ENCODE measurements around the gene ATF6B. TPM values are rescaled to one million over a fixed set of nuclear protein-coding genes. Genes with fewer than 3 reads are reported as not detected.

Gene ATF6B
- total RNA-seq, 1 experiment from 2014 or later: 70.2 TPM

DNA sequence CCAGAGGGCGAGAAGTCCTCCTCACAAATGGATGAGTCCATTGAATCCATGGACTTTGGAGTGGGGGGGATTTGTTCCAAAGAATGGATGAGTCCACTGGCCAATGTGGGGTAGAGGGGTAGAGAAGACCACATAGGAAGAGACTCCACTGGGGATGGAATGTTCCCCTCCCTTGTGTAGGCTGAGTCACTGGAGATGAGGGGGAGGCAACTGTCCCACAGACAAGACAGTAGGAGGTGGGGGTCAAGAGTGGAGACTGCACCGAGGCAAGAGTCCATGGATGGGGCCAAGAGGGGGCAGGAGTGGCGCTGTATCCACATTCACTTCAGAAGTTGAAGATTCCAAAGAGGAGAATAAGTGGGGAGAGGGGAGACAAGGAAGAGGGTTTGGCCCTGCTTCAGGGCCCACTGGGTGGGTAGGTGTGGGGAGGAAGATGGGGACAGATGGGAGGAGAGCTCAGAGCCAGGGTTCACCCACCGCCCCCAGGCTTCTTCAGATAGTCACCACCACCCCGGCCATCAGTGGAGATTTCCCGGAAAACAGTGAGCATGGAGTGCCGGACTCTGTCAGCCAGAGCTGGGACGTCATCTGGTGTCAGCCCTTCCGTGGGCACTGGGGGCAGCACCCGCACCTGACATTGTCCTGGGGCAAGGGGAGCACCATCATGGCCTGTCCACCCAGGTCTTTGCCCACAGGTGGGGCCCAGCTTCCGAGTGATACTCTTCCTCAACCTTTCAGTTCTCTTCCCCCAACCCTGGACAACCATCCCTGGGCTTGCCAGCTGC is 41.0 kb upstream of the ATF6B start:
- Histone ChIP-seq H3K4me1 (ENCODE audit: insufficient read depth, low read length, poor library complexity, severe bottlenecking) (peaks cover 7% of the 10 kb centered on the region), H3K27me3 (replicated peaks; ENCODE audit: insufficient read depth, low read depth, low read length, poor library complexity) (no peaks in the 10 kb centered on the region), H3K9me3 (ENCODE audit: low read depth, low read length, poor library complexity, severe bottlenecking) (no peaks in the 10 kb centered on the region), H3K36me3 (ENCODE audit: insufficient read depth, low read length, poor library complexity, severe bottlenecking) (peaks cover 47% of the 10 kb centered on the region), H3K4me3 (ENCODE audit: low read depth, low read length, poor library complexity, severe bottlenecking) (no peak overlapping the region), H3K27ac (ENCODE audit: low read depth, low read length, poor library complexity, severe bottlenecking) (no peak overlapping the region)
- ChIA-PET CTCF (no interaction called here), POLR2A (ENCODE audit: low non-redundant PET) (no interaction called here)
- no peak for TF ChIP-seq EZH2 (IDR thresholded peaks at IDR 0.05; ENCODE audit: borderline replicate concordance, low read depth, low read length, poor library complexity, severe bottlenecking)
- TF ChIP-seq, protein P1, sequence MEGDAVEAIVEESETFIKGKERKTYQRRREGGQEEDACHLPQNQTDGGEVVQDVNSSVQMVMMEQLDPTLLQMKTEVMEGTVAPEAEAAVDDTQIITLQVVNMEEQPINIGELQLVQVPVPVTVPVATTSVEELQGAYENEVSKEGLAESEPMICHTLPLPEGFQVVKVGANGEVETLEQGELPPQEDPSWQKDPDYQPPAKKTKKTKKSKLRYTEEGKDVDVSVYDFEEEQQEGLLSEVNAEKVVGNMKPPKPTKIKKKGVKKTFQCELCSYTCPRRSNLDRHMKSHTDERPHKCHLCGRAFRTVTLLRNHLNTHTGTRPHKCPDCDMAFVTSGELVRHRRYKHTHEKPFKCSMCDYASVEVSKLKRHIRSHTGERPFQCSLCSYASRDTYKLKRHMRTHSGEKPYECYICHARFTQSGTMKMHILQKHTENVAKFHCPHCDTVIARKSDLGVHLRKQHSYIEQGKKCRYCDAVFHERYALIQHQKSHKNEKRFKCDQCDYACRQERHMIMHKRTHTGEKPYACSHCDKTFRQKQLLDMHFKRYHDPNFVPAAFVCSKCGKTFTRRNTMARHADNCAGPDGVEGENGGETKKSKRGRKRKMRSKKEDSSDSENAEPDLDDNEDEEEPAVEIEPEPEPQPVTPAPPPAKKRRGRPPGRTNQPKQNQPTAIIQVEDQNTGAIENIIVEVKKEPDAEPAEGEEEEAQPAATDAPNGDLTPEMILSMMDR (conservative IDR thresholded peaks at IDR 0.05; ENCODE audit: low read depth, low read length): 0 out of 2 replicates have a peak, but pooled peaks have one; percentile 9
- BruUV-seq (replicated peaks): no TSS peak
- intact Hi-C loops (cut with micrococcal nuclease; ENCODE audit: unreplicated experiment): no loop called here
- no peak for DNase-seq (ENCODE audit: low spot score)

DNA sequence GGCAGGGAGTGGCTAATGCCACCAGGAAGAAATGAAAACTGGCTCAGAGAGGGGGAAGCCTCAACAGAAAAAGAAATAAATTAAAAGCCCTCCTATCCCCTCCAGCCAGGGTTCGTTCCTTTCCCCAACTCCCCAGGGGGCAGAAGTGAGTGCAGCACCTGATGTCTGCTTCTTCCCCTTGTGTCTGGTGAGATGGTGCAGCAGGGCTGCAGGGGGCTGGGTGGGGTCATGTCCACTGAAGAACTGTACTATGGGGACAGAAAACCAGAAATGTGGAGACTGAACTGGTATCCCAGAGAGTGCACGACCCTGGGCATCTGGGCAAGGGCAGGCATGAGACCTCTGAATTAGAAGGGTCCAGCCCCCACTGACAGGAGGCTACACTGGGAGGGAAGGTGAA is 40.3 kb upstream of the ATF6B start:
- intact Hi-C loops (cut with micrococcal nuclease; ENCODE audit: unreplicated experiment): no loop called here
- POLR2A ChIA-PET (ENCODE audit: low non-redundant PET): no interaction called here
- Histone ChIP-seq H3K9me3 (ENCODE audit: low read depth, low read length, poor library complexity, severe bottlenecking) (no peaks in the 10 kb centered on the region), H3K4me1 (ENCODE audit: insufficient read depth, low read length, poor library complexity, severe bottlenecking) (peaks cover 14% of the 10 kb centered on the region), H3K27me3 (replicated peaks; ENCODE audit: insufficient read depth, low read depth, low read length, poor library complexity) (no peaks in the 10 kb centered on the region), H3K27ac (ENCODE audit: low read depth, low read length, poor library complexity, severe bottlenecking) (peak overlapping the region; percentile 16), H3K36me3 (ENCODE audit: insufficient read depth, low read length, poor library complexity, severe bottlenecking) (peaks cover 47% of the 10 kb centered on the region), H3K4me3 (ENCODE audit: low read depth, low read length, poor library complexity, severe bottlenecking) (no peak overlapping the region)
- DNase-seq (ENCODE audit: low spot score): no peak
- CTCF ChIA-PET: no interaction called here
- BruUV-seq (replicated peaks): TSS peak; percentile 77
- TF ChIP-seq, protein P1 (conservative IDR thresholded peaks at IDR 0.05; ENCODE audit: low read depth, low read length): no peak
- no peak for TF ChIP-seq EZH2 (IDR thresholded peaks at IDR 0.05; ENCODE audit: borderline replicate concordance, low read depth, low read length, poor library complexity, severe bottlenecking)

DNA sequence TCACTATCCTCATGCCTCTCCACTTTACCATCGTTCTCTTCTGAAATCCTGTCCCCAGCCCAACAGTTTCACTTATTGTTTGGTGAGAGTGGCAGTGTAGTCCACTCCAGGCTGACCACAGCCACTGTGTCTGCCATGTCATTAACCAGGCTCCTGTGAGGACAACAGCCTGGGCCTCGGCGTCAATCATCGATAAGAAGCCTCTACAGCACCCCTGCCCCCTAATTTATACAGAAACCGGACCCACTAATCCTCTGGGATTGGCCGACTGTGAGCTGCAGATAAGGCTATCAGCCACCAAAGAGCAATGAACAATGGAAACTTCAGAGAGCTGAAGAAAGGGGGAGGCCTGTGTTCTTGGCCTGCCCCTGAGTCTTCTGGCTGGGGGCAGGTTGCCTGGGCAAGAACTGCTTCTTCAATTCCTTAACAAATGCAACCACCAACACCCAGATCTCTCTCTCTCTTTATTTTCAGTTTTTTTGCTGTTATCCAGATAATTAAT is 39.8 kb upstream of the ATF6B start:
- Histone ChIP-seq H3K27me3 (replicated peaks; ENCODE audit: insufficient read depth, low read depth, low read length, poor library complexity) (no peaks in the 10 kb centered on the region), H3K4me3 (ENCODE audit: low read depth, low read length, poor library complexity, severe bottlenecking) (no peak overlapping the region), H3K9me3 (ENCODE audit: low read depth, low read length, poor library complexity, severe bottlenecking) (no peaks in the 10 kb centered on the region), H3K27ac (ENCODE audit: low read depth, low read length, poor library complexity, severe bottlenecking) (peak overlapping the region; percentile 16), H3K4me1 (ENCODE audit: insufficient read depth, low read length, poor library complexity, severe bottlenecking) (peaks cover 17% of the 10 kb centered on the region), H3K36me3 (ENCODE audit: insufficient read depth, low read length, poor library complexity, severe bottlenecking) (peaks cover 47% of the 10 kb centered on the region)
- intact Hi-C loops (cut with micrococcal nuclease; ENCODE audit: unreplicated experiment): no loop called here
- DNase-seq (ENCODE audit: low spot score): no peak
- POLR2A ChIA-PET (ENCODE audit: low non-redundant PET): no interaction called here
- TSS peak; percentile 23 for BruUV-seq (replicated peaks)
- no peak for TF ChIP-seq EZH2 (IDR thresholded peaks at IDR 0.05; ENCODE audit: borderline replicate concordance, low read depth, low read length, poor library complexity, severe bottlenecking)
- CTCF ChIA-PET: no interaction called here
